GM21737 (cell line): ENCODE data around the gene PGRMC2.

Experiments used
- ATAC-seq: cut with Tn5 transposase; IDR thresholded peaks from one replicate; pipeline ENCODE4 v1.9.1; 2021; ENCODE audit warnings: mild to moderate bottlenecking, moderate library complexity; ENCODE audit not compliant: unreplicated experiment

The PGRMC2 gene

GRCh38 chr4:128299848-128300247, 12.2 kb upstream of the PGRMC2 start:
- no peak for ATAC-seq

GRCh38 chr4:128298852-128299251, 11.2 kb upstream of the PGRMC2 start:
- ATAC-seq, result no peak

GRCh38 chr4:128298146-128298758, 10.6 kb upstream of the PGRMC2 start:
- ATAC-seq, result no peak

GRCh38 chr4:128295255-128295654, 7.6 kb upstream of the PGRMC2 start:
- no peak for ATAC-seq

- ATAC-seq, result no peak
Observed at GRCh38 chr4:128294464-128294863, 6.9 kb upstream of the PGRMC2 start.

- no peak for ATAC-seq
Observed at GRCh38 chr4:128292349-128292748, 4.7 kb upstream of the PGRMC2 start.

GRCh38 chr4:128291096-128291495, 3.5 kb upstream of the PGRMC2 start:
- no peak for ATAC-seq

- ATAC-seq, result no peak
Observed at GRCh38 chr4:128290526-128290925, 2.9 kb upstream of the PGRMC2 start.

- ATAC-seq, result no peak
Observed at GRCh38 chr4:128289523-128290158, 2.0 kb upstream of the PGRMC2 start.

- ATAC-seq, result no peak
Observed at GRCh38 chr4:128288689-128289106, 1.1 kb upstream of the PGRMC2 start.

- peak; percentile 84 for ATAC-seq
Observed at GRCh38 chr4:128287871-128288688, 467 bp upstream of the PGRMC2 start.

- ATAC-seq, result no peak
Observed at GRCh38 chr4:128286474-128287058, 1.0 kb downstream of the PGRMC2 start.

- no peak for ATAC-seq
Observed at GRCh38 chr4:128285085-128285997, 2.3 kb downstream of the PGRMC2 start.

GRCh38 chr4:128284317-128284716, 3.3 kb downstream of the PGRMC2 start:
- ATAC-seq, result no peak

GRCh38 chr4:128283071-128283470, 4.5 kb downstream of the PGRMC2 start:
- no peak for ATAC-seq

- no peak for ATAC-seq
Observed at GRCh38 chr4:128282516-128282915, 5.1 kb downstream of the PGRMC2 start.

GRCh38 chr4:128281354-128281753, 6.3 kb downstream of the PGRMC2 start:
- ATAC-seq, result no peak

GRCh38 chr4:128279624-128280225, 7.9 kb downstream of the PGRMC2 start:
- ATAC-seq, result no peak

- ATAC-seq, result no peak
Observed at GRCh38 chr4:128277856-128278255, 9.8 kb downstream of the PGRMC2 start.

- no peak for ATAC-seq
Observed at GRCh38 chr4:128275346-128275745, 12.3 kb downstream of the PGRMC2 start.
